ENCODE results near the gene KDM5A. TPM values are rescaled to one million over a fixed set of nuclear protein-coding genes. Genes with fewer than 3 reads are reported as not detected.

Gene KDM5A
- total RNA-seq, 1 donor from 2014 or later = 79.8 TPM

DNA sequence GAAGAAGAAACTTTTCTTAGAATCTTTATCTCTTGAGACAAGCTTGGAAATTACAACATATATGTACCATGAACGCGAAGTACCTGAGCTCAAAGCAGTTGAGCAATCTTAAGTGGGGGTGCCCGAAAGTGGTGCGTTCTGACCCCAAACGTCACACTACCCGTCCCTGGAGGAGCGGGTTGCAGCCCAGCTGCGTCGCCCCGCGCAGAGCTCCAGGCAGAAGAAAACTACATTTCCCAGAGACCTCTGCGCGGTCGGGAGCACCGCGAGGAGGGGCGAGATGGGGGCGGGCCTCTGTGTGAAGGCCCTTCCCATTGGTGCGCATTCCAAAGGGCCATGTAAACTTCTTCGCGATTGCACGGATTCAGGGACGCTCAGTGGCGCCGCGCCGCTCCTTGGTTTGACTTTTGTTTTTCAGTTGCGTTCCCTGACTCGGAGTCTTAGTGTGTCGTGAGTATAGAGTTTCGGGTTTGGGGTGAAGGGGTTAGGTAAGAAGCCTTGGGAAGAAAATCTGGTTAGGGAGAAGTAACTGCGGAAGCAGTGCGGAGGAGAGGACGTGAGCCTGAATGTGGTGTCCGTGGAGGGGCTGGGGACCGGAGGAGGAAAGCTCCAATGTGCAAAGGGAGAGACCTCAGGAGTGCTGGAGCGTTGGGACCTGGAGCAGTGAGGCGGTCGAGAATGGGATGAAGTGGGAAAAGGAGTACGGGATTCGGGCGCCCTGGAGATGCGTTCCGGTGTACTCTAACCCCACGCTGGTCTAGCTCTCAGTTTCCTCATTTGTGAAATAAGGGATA lies 12.3 kb upstream of the KDM5A start, which contains the start of gene CCDC77:
CCDC77 (plus strand) TSS at position 410 of the 794 bp plus-strand sequence. CDS start 7,740 bp downstream, outside the sequence.
- Mint-ChIP-seq H3K27me3 (ENCODE audit: low read depth, unreplicated experiment) (no peaks in the 10 kb centered on the region), H3K4me3 (ENCODE audit: unreplicated experiment) (no peak within 1 kb of the TSS), H3K4me1 (ENCODE audit: low read depth, unreplicated experiment) (no peaks in the 10 kb centered on the region), H3K9me3 (ENCODE audit: unreplicated experiment) (no peaks in the 10 kb centered on the region), H3K27ac (ENCODE audit: unreplicated experiment) (no peak within 1 kb of the TSS), H3K36me3 (ENCODE audit: low read depth, unreplicated experiment) (peaks cover 2% of the 10 kb centered on the region)
- TF ChIP-seq CTCF (IDR thresholded peaks at IDR 0.05; ENCODE audit: insufficient read depth, low read depth, low read length) = no peak
- Histone ChIP-seq H3K79me2 (ENCODE audit: insufficient read depth, low read length) (peaks cover 25% of the 10 kb centered on the region), H3K9me3 (ENCODE audit: insufficient read depth, low read depth, low read length) (no peaks in the 10 kb centered on the region), H2AFZ (ENCODE audit: low read depth, low read length) (peak within 1 kb of the TSS; percentile 73), H3K4me3 (ENCODE audit: insufficient read depth, low read depth, low read length) (peak within 1 kb of the TSS; percentile 88), H3K27ac (ENCODE audit: low read depth, low read length) (peak within 1 kb of the TSS; percentile 58), H4K20me1 (ENCODE audit: insufficient read depth, low read length) (no peaks in the 10 kb centered on the region), H3K4me2 (ENCODE audit: low read length) (peak within 1 kb of the TSS; percentile 89), H3K4me1 (ENCODE audit: insufficient read depth, low read length) (peaks cover 6% of the 10 kb centered on the region), H3K36me3 (ENCODE audit: insufficient read depth, low read length) (no peaks in the 10 kb centered on the region), H3K9ac (ENCODE audit: low read length) (peak within 1 kb of the TSS; percentile 86), H3K27me3 (ENCODE audit: insufficient read depth, low read length) (no peaks in the 10 kb centered on the region)
- peak; percentile 52 for FAIRE-seq
- peak; percentile 75 for DNase-seq (ENCODE audit: low read depth)

- Mint-ChIP-seq H3K9me3 (ENCODE audit: unreplicated experiment) (no peaks in the 10 kb centered on the region), H3K4me1 (ENCODE audit: low read depth, unreplicated experiment) (no peaks in the 10 kb centered on the region), H3K27me3 (ENCODE audit: low read depth, unreplicated experiment) (no peaks in the 10 kb centered on the region), H3K27ac (ENCODE audit: unreplicated experiment) (no peak overlapping the region), H3K36me3 (ENCODE audit: low read depth, unreplicated experiment) (peaks cover 2% of the 10 kb centered on the region), H3K4me3 (ENCODE audit: unreplicated experiment) (no peak overlapping the region)
- peaks cover 6% of the 10 kb centered on the region for H3K4me1 ChIP-seq (ENCODE audit: insufficient read depth, low read length)
- H3K9me3 ChIP-seq (ENCODE audit: insufficient read depth, low read depth, low read length) = no peaks in the 10 kb centered on the region
- peak overlapping the region; percentile 86 for H3K9ac ChIP-seq (ENCODE audit: low read length)
- no peaks in the 10 kb centered on the region for H4K20me1 ChIP-seq (ENCODE audit: insufficient read depth, low read length)
- H3K36me3 ChIP-seq (ENCODE audit: insufficient read depth, low read length) = no peaks in the 10 kb centered on the region
- H3K27me3 ChIP-seq (ENCODE audit: insufficient read depth, low read length) = no peaks in the 10 kb centered on the region
- FAIRE-seq (no peak), DNase-seq (ENCODE audit: low read depth) (no peak)
- peaks cover 25% of the 10 kb centered on the region for H3K79me2 ChIP-seq (ENCODE audit: insufficient read depth, low read length)
- H3K4me2 ChIP-seq (ENCODE audit: low read length) = peak overlapping the region; percentile 89
- peak overlapping the region; percentile 58 for H2AFZ ChIP-seq (ENCODE audit: low read depth, low read length)
- H3K4me3 ChIP-seq (ENCODE audit: insufficient read depth, low read depth, low read length) = peak overlapping the region; percentile 88
- no peak overlapping the region for H3K27ac ChIP-seq (ENCODE audit: low read depth, low read length)
- no peak for TF ChIP-seq CTCF (IDR thresholded peaks at IDR 0.05; ENCODE audit: insufficient read depth, low read depth, low read length)
These were observed 11.7 kb upstream of the KDM5A start for GRCh38 chr12:400828-401227.

- Mint-ChIP-seq H3K27ac (ENCODE audit: unreplicated experiment) (peak overlapping the region; percentile 100), H3K36me3 (ENCODE audit: low read depth, unreplicated experiment) (peaks cover 4% of the 10 kb centered on the region), H3K9me3 (ENCODE audit: unreplicated experiment) (no peaks in the 10 kb centered on the region), H3K27me3 (ENCODE audit: low read depth, unreplicated experiment) (no peaks in the 10 kb centered on the region), H3K4me3 (ENCODE audit: unreplicated experiment) (peak overlapping the region; percentile 99), H3K4me1 (ENCODE audit: low read depth, unreplicated experiment) (peaks cover 7% of the 10 kb centered on the region)
- H3K79me2 ChIP-seq (ENCODE audit: insufficient read depth, low read length) = peaks cover 55% of the 10 kb centered on the region
- peak overlapping the region; percentile 99 for H3K9ac ChIP-seq (ENCODE audit: low read length)
- no peaks in the 10 kb centered on the region for H3K27me3 ChIP-seq (ENCODE audit: insufficient read depth, low read length)
- peak overlapping the region; percentile 100 for H2AFZ ChIP-seq (ENCODE audit: low read depth, low read length)
- H3K4me1 ChIP-seq (ENCODE audit: insufficient read depth, low read length) = peaks cover 11% of the 10 kb centered on the region
- peak overlapping the region; percentile 91 for H3K4me2 ChIP-seq (ENCODE audit: low read length)
- peak overlapping the region; percentile 96 for H3K27ac ChIP-seq (ENCODE audit: low read depth, low read length)
- H3K36me3 ChIP-seq (ENCODE audit: insufficient read depth, low read length) = peaks cover 6% of the 10 kb centered on the region
- TF ChIP-seq EZH2 (IDR thresholded peaks at IDR 0.05; ENCODE audit: insufficient read depth, low read length) = no peak
- no peak for TF ChIP-seq CTCF (IDR thresholded peaks at IDR 0.05; ENCODE audit: insufficient read depth, low read depth, low read length)
- no peaks in the 10 kb centered on the region for H3K9me3 ChIP-seq (ENCODE audit: insufficient read depth, low read depth, low read length)
- peak; percentile 11 for DNase-seq (ENCODE audit: low read depth)
- H4K20me1 ChIP-seq (ENCODE audit: insufficient read depth, low read length) = peaks cover 40% of the 10 kb centered on the region
- peak overlapping the region; percentile 87 for H3K4me3 ChIP-seq (ENCODE audit: insufficient read depth, low read depth, low read length)
- FAIRE-seq = no peak
These were observed 479 bp downstream of the KDM5A start for GRCh38 chr12:388541-389141.
